ENCODE results near the gene REG4. TPM values are rescaled to one million over a fixed set of nuclear protein-coding genes. Genes with fewer than 3 reads are reported as not detected.

The REG4 gene
- total RNA-seq, 4 donors from 2014 or later: not detected

DNA sequence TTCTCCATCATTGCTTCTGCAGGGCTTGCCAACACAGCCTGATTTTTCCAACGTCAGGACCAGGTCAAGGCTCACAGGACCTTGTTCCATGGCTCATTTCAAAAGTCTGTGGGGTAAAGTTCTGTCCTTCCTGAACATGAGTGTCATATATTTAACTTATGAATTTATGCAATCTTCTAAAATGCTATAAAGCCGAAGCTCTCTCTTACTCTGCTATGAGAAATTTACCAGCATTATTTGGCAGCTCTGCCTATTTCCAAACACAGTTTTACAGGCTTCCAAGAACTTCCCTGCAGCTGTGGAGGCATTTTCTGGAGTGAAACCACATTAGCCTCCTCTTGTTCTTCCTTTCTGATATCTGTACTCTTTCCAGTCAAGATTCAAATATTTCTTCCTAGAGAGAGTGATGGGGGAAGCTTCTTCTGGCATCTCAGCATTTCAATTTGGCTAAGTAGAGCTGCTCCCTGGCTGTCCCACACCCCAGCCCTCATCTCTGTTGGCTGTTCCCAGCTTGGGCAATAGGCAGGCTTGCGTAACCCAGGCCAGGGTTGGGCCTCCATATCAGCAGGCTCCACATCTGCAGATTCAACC, 27.0 kb downstream of the REG4 start:
- TF ChIP-seq, protein P1, sequence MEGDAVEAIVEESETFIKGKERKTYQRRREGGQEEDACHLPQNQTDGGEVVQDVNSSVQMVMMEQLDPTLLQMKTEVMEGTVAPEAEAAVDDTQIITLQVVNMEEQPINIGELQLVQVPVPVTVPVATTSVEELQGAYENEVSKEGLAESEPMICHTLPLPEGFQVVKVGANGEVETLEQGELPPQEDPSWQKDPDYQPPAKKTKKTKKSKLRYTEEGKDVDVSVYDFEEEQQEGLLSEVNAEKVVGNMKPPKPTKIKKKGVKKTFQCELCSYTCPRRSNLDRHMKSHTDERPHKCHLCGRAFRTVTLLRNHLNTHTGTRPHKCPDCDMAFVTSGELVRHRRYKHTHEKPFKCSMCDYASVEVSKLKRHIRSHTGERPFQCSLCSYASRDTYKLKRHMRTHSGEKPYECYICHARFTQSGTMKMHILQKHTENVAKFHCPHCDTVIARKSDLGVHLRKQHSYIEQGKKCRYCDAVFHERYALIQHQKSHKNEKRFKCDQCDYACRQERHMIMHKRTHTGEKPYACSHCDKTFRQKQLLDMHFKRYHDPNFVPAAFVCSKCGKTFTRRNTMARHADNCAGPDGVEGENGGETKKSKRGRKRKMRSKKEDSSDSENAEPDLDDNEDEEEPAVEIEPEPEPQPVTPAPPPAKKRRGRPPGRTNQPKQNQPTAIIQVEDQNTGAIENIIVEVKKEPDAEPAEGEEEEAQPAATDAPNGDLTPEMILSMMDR (IDR thresholded peaks at IDR 0.05; ENCODE audit: low read depth): no peak

DNA sequence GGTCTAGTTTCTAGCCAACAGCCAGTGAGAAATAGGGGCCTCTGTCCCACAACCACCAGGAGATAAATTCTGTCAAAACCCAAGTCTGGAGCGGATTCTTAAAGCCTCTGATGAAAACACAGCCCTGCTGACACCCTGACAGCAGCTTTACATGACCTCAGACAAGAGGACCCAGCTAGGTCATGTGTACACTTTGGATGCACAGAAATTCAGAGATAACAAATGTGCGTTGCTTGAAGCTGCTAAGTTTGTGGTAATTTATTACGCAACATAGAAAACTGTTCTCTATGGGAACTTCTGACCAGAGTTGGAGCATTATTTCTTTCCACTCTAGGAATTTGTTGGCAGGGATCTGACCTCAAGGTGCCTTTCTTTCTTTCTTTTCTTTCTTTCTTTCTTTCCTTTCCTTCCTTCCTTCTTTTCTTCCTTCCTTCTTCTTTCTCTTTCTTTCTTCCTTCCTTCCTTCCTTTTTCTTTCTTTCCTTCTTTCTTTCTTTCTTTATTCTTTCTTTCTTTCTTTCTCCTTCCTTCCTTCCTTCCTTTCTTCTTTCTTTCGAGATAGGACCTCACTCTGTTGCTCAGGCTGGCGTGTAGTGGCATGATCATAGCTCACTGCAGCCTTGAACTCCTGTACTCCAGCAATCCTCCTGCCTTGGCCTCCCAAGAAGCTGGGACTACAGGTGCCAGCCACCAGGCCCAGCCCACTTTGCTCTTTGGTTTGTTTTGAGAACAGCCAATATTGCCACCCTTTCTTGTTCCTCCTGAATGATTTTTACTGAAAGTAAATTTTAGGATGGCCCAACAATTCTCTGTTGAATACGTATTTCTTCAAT, 27.7 kb downstream of the REG4 start:
- TF ChIP-seq, protein P1 (IDR thresholded peaks at IDR 0.05; ENCODE audit: low read depth): no peak

DNA sequence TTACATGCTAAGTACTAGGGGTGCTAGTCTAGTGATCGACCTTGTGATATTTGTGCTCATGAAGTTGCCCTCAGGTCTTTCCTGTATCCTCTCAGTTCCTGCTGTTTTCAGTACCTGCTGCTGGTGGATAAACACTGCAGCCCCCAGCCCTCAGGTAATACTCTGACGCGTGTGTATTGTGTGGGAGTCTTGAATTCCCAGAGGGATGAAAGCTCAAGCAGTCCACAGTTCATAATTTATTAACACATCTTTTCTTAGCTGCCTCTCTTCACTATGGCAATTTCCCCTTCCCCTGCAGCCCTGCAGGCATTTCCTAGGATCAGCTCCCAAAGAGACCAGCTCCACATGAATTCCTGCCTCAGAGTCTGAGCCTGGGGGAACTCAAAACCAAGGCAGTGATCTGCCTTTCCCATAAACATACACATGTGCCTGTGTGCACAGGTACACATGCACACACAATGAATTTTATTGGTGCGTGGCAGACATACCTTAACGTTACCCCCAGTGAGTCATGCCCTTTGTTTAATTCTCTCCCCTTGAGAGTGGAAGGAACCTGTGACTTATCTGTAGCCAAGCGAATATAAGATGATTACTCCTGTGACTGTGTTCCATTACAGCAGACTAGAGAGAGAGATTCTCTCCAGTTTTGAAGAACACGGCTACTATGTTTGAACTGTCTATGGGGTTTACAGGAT, 28.5 kb downstream of the REG4 start:
- TF ChIP-seq, protein P1 (IDR thresholded peaks at IDR 0.05; ENCODE audit: low read depth): no peak

DNA sequence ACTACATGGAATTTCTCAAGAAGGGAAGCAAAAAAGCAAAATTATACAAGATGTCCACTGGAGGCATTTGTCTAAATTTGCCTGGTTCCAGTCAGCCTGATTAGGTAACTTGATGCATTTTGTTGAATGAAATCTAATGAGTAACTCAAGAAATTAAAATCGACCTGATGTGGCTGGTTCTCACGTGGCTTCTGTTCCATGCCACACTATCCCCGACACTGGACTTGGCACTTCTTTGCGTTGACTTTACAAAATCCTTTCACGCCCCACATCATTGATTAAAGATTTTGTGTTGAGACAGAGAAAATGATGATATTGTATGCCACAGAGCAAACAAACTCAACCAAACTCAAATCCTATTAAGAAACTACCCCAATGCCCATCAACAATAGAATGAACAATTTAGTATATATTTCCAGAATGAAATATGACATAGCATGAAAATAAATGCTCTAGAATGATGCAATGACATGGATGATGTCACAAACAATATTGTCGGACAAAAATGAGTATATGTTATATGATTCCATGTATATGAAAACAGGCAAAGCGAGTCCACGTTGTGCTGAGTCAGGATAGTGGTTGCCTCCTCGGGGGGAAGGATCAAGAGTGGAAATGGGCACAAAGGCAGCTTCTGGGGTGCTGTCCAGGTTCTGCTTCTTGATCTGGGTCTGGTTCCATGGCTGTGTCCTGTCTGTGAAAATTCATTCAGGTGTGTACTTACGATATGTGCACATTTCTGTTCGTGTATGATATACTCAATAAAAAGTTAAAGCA, 29.6 kb downstream of the REG4 start:
- TF ChIP-seq, protein P1 (IDR thresholded peaks at IDR 0.05; ENCODE audit: low read depth): no peak

DNA sequence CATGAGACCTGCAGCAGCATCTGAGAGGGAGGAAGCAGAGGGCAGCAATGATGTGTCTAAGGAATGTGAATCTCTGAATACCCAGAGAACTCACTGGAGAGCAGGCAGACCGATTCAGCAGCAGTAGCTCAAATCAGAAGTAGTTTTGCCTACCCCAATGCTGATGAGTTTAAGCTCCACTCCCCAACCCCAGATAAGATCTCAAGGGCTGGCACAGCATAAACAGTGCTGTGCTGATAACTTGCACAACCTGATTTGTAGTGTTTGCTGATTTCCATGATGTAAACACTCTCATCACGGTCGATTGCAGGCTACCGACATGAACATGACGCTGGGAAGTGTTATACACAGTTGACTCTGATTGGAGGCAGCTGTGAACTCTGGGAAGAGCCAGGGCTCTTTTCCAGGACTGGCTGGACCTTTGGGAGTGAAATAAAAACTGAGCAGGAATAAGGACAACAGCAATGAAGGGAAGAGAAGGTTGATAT, 31.3 kb downstream of the REG4 start:
- TF ChIP-seq, protein P1 (IDR thresholded peaks at IDR 0.05; ENCODE audit: low read depth): no peak

DNA sequence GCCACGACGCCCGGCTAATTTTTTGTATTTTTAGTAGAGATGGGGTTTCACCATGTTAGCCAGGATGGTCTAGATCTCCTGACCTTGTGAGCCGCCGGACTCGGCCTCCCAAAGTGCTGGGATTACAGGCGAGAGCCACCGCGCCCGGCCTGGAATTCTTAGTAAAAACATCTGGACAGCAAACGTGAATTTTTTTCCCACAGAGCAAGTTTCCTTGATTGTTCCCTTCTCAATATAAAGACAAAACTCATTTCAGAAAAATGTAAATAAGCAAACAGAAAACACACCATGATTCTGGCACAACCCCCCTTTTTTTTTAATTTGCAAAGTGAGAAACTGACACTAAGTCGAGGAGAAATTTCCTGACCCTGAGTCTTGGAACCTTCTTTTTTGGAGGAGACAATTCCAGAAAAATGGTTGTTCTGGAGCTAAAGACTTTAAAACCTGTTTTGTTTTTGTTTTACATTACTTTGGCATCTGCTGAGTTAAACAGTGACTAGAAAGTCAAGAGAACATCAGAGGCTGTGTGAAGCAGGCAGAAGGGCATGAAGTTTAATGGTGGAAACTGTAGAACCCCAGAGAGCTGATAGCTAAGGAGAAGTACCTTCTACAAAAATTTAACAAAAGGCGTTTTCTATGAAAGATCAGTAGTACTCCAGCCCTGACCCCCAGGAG, 32.2 kb downstream of the REG4 start:
- TF ChIP-seq, protein P1 (IDR thresholded peaks at IDR 0.05; ENCODE audit: low read depth): no peak
